CD14-positive monocyte (primary cell): ENCODE results near the gene RHOH. TPM values are rescaled to one million over a fixed set of nuclear protein-coding genes. Genes with fewer than 3 reads are reported as not detected.

Source experiments
- DNase-seq, 3 donors: peaks; one replicate each; pipeline ENCODE4 v3.0.0-alpha.2; 2011 to 2022
- H2AFZ ChIP-seq: 2 replicates; pipeline ENCODE4 v1.6.0; 2012; ENCODE audit warnings: mild to moderate bottlenecking, low read depth, low read length, inconsistent platforms; ENCODE audit not compliant: insufficient read depth, poor library complexity, severe bottlenecking
- H3K27ac ChIP-seq, 2 donors: 1 replicate in 1 of 2; 2 replicates in 1 of 2; pipeline ENCODE4 v1.5.1; 2012 to 2013; ENCODE audit warnings: low read length in 2 of 2, control low read depth in 1 of 2, inconsistent platforms in 1 of 2, low read depth in 1 of 2, mild to moderate bottlenecking in 1 of 2
- H3K27me3 ChIP-seq, 2 donors: one replicate each; pipeline versions ENCODE4 v1.6.0 to v1.6.1; 2011 to 2013; ENCODE audit warnings: low read length in 2 of 2; ENCODE audit not compliant: control insufficient read depth in 2 of 2, insufficient read depth in 2 of 2
- H3K36me3 ChIP-seq, 2 donors: replicated peaks in 1 of 2; 1 replicate in 1 of 2; 2 replicates in 1 of 2; pipeline versions ENCODE4 v1.5.1 to v1.6.1; 2012 to 2013; ENCODE audit warnings: low read length in 2 of 2, control low read depth in 1 of 2, inconsistent platforms in 1 of 2, mild to moderate bottlenecking in 1 of 2; ENCODE audit not compliant: insufficient read depth in 2 of 2, control insufficient read depth in 1 of 2
- H3K4me1 ChIP-seq, 2 donors: 1 replicate in 1 of 2; 2 replicates in 1 of 2; pipeline versions ENCODE4 v1.5.1 to v1.6.1; 2012 to 2013; ENCODE audit warnings: low read length in 2 of 2, control low read depth in 1 of 2, inconsistent platforms in 1 of 2, mild to moderate bottlenecking in 1 of 2, moderate library complexity in 1 of 2; ENCODE audit not compliant: insufficient read depth in 2 of 2, control insufficient read depth in 1 of 2
- H3K4me2 ChIP-seq: replicated peaks from 2 replicates; pipeline ENCODE3; 2012; ENCODE audit warnings: low read length, moderate library complexity, mild to moderate bottlenecking; ENCODE audit not compliant: poor library complexity, severe bottlenecking; ENCODE audit errors: extremely low read depth
- H3K4me3 ChIP-seq, 3 experiments: fragments of 200-600 bp in 1 of 3; sonication (generic) in 1 of 3; replicated peaks in 1 of 3; 1 replicate in 2 of 3; 2 replicates in 1 of 3; pipeline ENCODE4 v1.5.1; 2011 to 2013; ENCODE audit warnings: low read length in 3 of 3, mild to moderate bottlenecking in 3 of 3, control low read depth in 2 of 3, low read depth in 2 of 3, inconsistent platforms in 1 of 3, moderate library complexity in 1 of 3
- H3K79me2 ChIP-seq: 2 replicates; pipeline ENCODE4 v1.6.0; 2012; ENCODE audit warnings: mild to moderate bottlenecking, control low read depth, inconsistent platforms, low read length, moderate library complexity; ENCODE audit not compliant: insufficient read depth
- H3K9ac ChIP-seq: 2 replicates; pipeline ENCODE4 v1.6.0; 2017; ENCODE audit warnings: low read length, mild to moderate bottlenecking; ENCODE audit not compliant: insufficient read depth, poor library complexity, severe bottlenecking
- H3K9me3 ChIP-seq, 2 donors: replicated peaks in 1 of 2; 1 replicate in 1 of 2; 2 replicates in 1 of 2; pipeline versions ENCODE4 v1.5.1 to v1.6.1; 2012 to 2013; ENCODE audit warnings: low read length in 2 of 2, control low read depth in 1 of 2; ENCODE audit not compliant: control insufficient read depth in 1 of 2, insufficient read depth in 1 of 2
- H4K20me1 ChIP-seq: 2 replicates; pipeline ENCODE4 v1.6.0; 2012; ENCODE audit warnings: mild to moderate bottlenecking, low read length, control low read depth, moderate library complexity; ENCODE audit not compliant: insufficient read depth
- H3K27ac Mint-ChIP-seq, 7 donors: one replicate each; pipeline ENCODE4 v1.8.0; 2020; ENCODE audit warnings: mild to moderate bottlenecking in 7 of 7, mixed read lengths in 7 of 7, moderate library complexity in 6 of 7, inconsistent platforms in 2 of 7
- H3K27me3 Mint-ChIP-seq, 3 donors: one replicate each; pipeline ENCODE4 v1.8.0; 2021 to 2022; ENCODE audit warnings: low read depth in 3 of 3, mild to moderate bottlenecking in 3 of 3, mixed read lengths in 3 of 3, moderate library complexity in 3 of 3, inconsistent platforms in 1 of 3
- H3K36me3 Mint-ChIP-seq, 2 donors: one replicate each; pipeline ENCODE4 v1.8.0; 2020; ENCODE audit warnings: mixed read lengths in 2 of 2, inconsistent platforms in 1 of 2, mild to moderate bottlenecking in 1 of 2
- H3K4me1 Mint-ChIP-seq: one replicate; pipeline ENCODE4 v1.8.0; 2020; ENCODE audit warnings: mild to moderate bottlenecking, mixed read lengths
- H3K4me3 Mint-ChIP-seq, 2 donors: one replicate each; pipeline ENCODE4 v1.8.0; 2020; ENCODE audit warnings: mild to moderate bottlenecking in 2 of 2, mixed read lengths in 2 of 2, moderate library complexity in 1 of 2
- H3K9me3 Mint-ChIP-seq, 7 donors: one replicate each; pipeline ENCODE4 v1.8.0; 2020 to 2022; ENCODE audit warnings: mixed read lengths in 7 of 7, mild to moderate bottlenecking in 6 of 7, moderate library complexity in 6 of 7, inconsistent platforms in 2 of 7
- WGBS: methylation state at CpG from one replicate; pipeline ENCODE4 v1.1.5; 2013; ENCODE audit warnings: missing lambda C conversion rate; ENCODE audit not compliant: insufficient coverage; 5-methylcytosine and 5-hydroxymethylcytosine counted together
- intact Hi-C, 2 donors: fragments of 100-400 bp; cut with micrococcal nuclease; formaldehyde crosslinking; loops; one replicate each; pipeline versions ENCODE4 v1.15.0 to v1.15.1; 2023
- polyA plus RNA-seq, 3 donors: library from polyadenylated mRNA; depleted of rRNA in 1 of 3; unstranded in 2 of 3; stranded (reverse) in 1 of 3; fragments of 300-500 nt in 2 of 3; fragments of >200 nt in 1 of 3; fragmentation: Illumina TruSeq in 2 of 3; gene quantifications; 1 replicate in 2 of 3; 2 replicates in 1 of 3; pipeline ENCODE4 v1.2.3, GENCODE V29; 2012 to 2021
- TF ChIP-seq, protein P1 (sequence below): fragments of 200-600 bp; IDR thresholded peaks from one replicate; pipeline ENCODE4 v1.8.0; 2022; ENCODE audit warnings: antibody characterized with exemption, mild to moderate bottlenecking

RHOH gene
- polyA plus RNA-seq, 3 donors, result 0.16 to 1.4 (median 1.2) TPM

DNA sequence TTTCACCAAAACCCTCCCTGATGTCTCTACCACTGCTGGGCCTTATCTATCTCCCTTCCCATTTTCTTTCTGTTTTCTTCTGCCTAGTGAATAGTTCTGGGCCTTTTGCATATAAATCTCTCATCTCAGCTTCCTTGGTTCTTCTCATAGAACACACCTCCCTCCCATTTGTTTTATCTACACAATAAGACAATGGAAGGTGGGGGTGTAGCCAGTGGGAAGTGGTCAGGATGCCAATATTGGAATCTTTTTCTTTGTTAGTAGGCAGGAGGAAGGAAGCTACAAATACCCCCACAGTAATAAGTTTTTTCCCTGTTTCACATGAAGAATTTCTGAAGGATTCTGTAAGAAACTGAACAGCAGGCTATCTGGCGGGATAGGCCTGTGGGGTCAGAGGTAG lies 30.9 kb upstream of the RHOH start:
- no peaks in the 10 kb centered on the region for H3K9me3 ChIP-seq
- no peak overlapping the region for H3K27ac ChIP-seq
- Mint-ChIP-seq H3K36me3 (peaks cover 9 to 17% of the 10 kb centered on the region in 2 donors), H3K27ac (no peak overlapping the region), H3K27me3 (no peaks in the 10 kb centered on the region), H3K4me3 (no peak overlapping the region), H3K4me1 (peaks cover 2% of the 10 kb centered on the region), H3K9me3 (peaks cover 3 to 11% (median 6%) of the 10 kb centered on the region in 7 donors)
- no peaks in the 10 kb centered on the region for H4K20me1 ChIP-seq
- H3K9ac ChIP-seq, result no peak overlapping the region
- no peaks in the 10 kb centered on the region for H3K79me2 ChIP-seq
- no peak overlapping the region for H3K4me2 ChIP-seq
- H2AFZ ChIP-seq, result no peak overlapping the region
- DNase-seq, result no peak
- H3K27me3 ChIP-seq, result no peaks in the 10 kb centered on the region
- intact Hi-C loops, result no loop called here
- H3K36me3 ChIP-seq, result no peaks in the 10 kb centered on the region
- TF ChIP-seq, protein P1, sequence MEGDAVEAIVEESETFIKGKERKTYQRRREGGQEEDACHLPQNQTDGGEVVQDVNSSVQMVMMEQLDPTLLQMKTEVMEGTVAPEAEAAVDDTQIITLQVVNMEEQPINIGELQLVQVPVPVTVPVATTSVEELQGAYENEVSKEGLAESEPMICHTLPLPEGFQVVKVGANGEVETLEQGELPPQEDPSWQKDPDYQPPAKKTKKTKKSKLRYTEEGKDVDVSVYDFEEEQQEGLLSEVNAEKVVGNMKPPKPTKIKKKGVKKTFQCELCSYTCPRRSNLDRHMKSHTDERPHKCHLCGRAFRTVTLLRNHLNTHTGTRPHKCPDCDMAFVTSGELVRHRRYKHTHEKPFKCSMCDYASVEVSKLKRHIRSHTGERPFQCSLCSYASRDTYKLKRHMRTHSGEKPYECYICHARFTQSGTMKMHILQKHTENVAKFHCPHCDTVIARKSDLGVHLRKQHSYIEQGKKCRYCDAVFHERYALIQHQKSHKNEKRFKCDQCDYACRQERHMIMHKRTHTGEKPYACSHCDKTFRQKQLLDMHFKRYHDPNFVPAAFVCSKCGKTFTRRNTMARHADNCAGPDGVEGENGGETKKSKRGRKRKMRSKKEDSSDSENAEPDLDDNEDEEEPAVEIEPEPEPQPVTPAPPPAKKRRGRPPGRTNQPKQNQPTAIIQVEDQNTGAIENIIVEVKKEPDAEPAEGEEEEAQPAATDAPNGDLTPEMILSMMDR, result no peak
- no CpG with 5 or more reads among the region's 1 CpG for WGBS
- H3K4me1 ChIP-seq, result no peaks in the 10 kb centered on the region
- H3K4me3 ChIP-seq, result no peak overlapping the region

DNA sequence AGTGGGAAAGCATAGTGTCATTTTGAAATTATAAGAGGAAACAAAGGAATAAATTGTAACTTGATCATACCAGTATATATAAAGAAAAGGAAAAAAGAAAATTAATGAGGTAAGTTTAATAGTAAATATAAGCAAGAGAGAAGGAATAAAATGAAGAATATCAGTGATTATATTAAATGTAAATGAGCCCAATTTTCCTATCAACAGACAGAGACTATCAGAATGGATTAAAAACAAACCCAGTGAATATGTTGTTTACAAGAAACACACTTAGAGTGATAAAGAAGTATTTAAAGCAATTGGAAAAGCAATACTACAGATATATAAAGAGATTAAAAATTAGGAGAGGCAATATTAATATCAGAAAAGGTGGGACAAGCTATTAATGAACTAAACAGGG lies 28.8 kb upstream of the RHOH start:
- intact Hi-C loops, result no loop called here
- peaks cover 3% of the 10 kb centered on the region for H3K4me1 Mint-ChIP-seq
- H3K27me3 Mint-ChIP-seq, result peaks cover 0 to 2% (median 2%) of the 10 kb centered on the region in 3 donors
- Histone ChIP-seq H3K4me3 (no peak overlapping the region), H3K9me3 (no peaks in the 10 kb centered on the region), H3K9ac (no peak overlapping the region), H3K27me3 (no peaks in the 10 kb centered on the region), H3K36me3 (no peaks in the 10 kb centered on the region), H4K20me1 (no peaks in the 10 kb centered on the region), H3K27ac (no peak overlapping the region), H3K4me2 (no peak overlapping the region), H2AFZ (no peak overlapping the region), H3K79me2 (no peaks in the 10 kb centered on the region), H3K4me1 (no peaks in the 10 kb centered on the region)
- peaks cover 3 to 11% (median 6%) of the 10 kb centered on the region in 7 donors for H3K9me3 Mint-ChIP-seq
- no peak for DNase-seq
- TF ChIP-seq, protein P1, result no peak
- peaks cover 9 to 12% of the 10 kb centered on the region in 2 donors for H3K36me3 Mint-ChIP-seq
- no peak overlapping the region for H3K4me3 Mint-ChIP-seq
- H3K27ac Mint-ChIP-seq, result no peak overlapping the region
